ENCODE measurements around the gene COL9A3. TPM values are rescaled to one million over a fixed set of nuclear protein-coding genes. Genes with fewer than 3 reads are reported as not detected.

Gene COL9A3
- total RNA-seq, 1 experiment from 2014 or later = not detected

DNA sequence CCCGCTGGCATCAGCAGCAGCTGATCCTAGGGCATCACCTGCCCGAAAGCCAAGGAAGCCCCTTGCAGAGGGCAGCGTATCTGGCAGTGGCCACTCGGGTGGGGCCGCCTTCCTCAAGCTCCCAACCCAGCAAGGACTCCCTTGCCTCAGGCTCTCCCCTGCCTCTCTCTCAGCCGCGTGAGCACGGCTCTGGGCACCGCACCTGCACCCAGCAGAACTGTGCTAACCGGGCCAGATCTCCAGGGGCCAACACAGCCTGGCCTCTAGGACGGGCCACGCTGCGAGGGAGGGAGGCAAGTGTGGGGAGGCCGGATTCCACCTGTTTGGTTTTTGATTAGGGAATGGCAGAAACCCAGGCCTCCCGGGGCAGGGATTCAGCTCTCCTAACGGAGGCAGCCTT is 32.4 kb upstream of the COL9A3 start:
- Mint-ChIP-seq H3K4me1 (ENCODE audit: insufficient read depth, unreplicated experiment) (no peaks in the 10 kb centered on the region), H3K27ac (ENCODE audit: low read depth, unreplicated experiment) (no peak overlapping the region), H3K27me3 (ENCODE audit: insufficient read depth, unreplicated experiment) (no peaks in the 10 kb centered on the region), H3K9me3 (ENCODE audit: unreplicated experiment) (no peaks in the 10 kb centered on the region), H3K4me3 (ENCODE audit: unreplicated experiment) (no peak overlapping the region), H3K36me3 (ENCODE audit: insufficient read depth, unreplicated experiment) (no peaks in the 10 kb centered on the region)
- DNase-seq (ENCODE audit: unreplicated experiment) = no peak
- intact Hi-C loops (cut with micrococcal nuclease) = no loop called here
- ChIA-PET CTCF (interaction anchor here (1.6 kb wide), 1 partner anchor 11 kb away, joined by 8 read pairs; no protein-coding TSS in a partner anchor), POLR2A (no interaction called here)
- no TSS peak for BruUV-seq (replicated peaks)
- TF ChIP-seq, protein P1, sequence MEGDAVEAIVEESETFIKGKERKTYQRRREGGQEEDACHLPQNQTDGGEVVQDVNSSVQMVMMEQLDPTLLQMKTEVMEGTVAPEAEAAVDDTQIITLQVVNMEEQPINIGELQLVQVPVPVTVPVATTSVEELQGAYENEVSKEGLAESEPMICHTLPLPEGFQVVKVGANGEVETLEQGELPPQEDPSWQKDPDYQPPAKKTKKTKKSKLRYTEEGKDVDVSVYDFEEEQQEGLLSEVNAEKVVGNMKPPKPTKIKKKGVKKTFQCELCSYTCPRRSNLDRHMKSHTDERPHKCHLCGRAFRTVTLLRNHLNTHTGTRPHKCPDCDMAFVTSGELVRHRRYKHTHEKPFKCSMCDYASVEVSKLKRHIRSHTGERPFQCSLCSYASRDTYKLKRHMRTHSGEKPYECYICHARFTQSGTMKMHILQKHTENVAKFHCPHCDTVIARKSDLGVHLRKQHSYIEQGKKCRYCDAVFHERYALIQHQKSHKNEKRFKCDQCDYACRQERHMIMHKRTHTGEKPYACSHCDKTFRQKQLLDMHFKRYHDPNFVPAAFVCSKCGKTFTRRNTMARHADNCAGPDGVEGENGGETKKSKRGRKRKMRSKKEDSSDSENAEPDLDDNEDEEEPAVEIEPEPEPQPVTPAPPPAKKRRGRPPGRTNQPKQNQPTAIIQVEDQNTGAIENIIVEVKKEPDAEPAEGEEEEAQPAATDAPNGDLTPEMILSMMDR (IDR thresholded peaks at IDR 0.05; ENCODE audit: unreplicated experiment) = no peak

DNA sequence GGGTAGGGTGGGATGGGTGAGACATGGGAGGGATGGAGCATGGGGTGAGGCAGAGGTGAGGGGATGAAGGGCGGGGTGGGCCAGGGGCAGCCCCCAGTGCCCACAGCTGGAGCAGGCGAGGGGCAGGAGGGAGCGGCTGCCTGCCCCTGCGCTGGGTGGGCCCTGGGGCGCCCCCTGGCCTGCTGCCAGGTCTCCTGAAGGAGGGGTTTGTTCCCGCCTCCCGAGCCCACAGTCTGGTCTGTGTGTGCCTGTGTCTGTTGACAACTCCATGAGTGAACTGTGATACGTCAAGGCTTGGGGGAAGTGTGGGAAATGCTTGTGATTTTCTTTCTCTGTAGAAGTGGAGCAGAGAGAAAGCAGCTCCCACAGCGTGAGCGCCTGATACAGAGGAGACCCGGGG is 31.5 kb upstream of the COL9A3 start:
- Mint-ChIP-seq H3K27ac (ENCODE audit: low read depth, unreplicated experiment) (no peak overlapping the region), H3K4me3 (ENCODE audit: unreplicated experiment) (no peak overlapping the region), H3K4me1 (ENCODE audit: insufficient read depth, unreplicated experiment) (no peaks in the 10 kb centered on the region), H3K9me3 (ENCODE audit: unreplicated experiment) (no peaks in the 10 kb centered on the region), H3K27me3 (ENCODE audit: insufficient read depth, unreplicated experiment) (no peaks in the 10 kb centered on the region), H3K36me3 (ENCODE audit: insufficient read depth, unreplicated experiment) (no peaks in the 10 kb centered on the region)
- intact Hi-C loops (cut with micrococcal nuclease) = no loop called here
- POLR2A ChIA-PET = interaction anchor here (0.9 kb wide), 1 partner anchor 12 kb away, joined by 3 read pairs; no protein-coding TSS in a partner anchor
- CTCF ChIA-PET = interaction anchor here (1.6 kb wide), 1 partner anchor 12 kb away, joined by 8 read pairs; no protein-coding TSS in a partner anchor
- TF ChIP-seq, protein P1 (IDR thresholded peaks at IDR 0.05; ENCODE audit: unreplicated experiment) = no peak
- no TSS peak for BruUV-seq (replicated peaks)
- no peak for DNase-seq (ENCODE audit: unreplicated experiment)

DNA sequence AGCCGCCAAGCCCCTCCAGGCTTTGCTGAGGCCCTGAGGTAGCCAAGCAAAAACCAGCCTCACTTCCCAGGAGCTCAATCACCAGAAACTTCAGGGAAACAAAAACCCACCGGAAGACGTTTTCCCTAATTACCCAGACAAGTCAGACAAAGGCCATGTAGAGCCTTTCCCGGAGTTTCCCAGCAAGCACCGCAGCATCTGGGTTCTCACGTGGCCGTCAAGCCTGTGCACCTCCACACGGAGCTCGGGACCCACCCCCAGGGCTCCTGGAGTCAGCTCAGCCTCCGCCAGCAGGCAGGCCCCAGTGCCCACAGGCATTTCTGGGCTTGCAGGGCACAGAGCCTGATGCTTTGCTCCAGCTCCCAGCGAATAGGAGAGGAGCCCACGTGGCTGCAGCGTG is 30.7 kb upstream of the COL9A3 start:
- H3K4me3 Mint-ChIP-seq (ENCODE audit: unreplicated experiment) = no peak overlapping the region
- ChIA-PET CTCF (interaction anchor here (0.8 to 1.2 kb wide), 3 partner anchors 12 to 63 kb away, joined by 3 to 5 read pairs (median 4); no protein-coding TSS in a partner anchor), POLR2A (interaction anchor here (0.9 kb wide), 1 partner anchor 13 kb away, joined by 3 read pairs; no protein-coding TSS in a partner anchor)
- peaks cover 2% of the 10 kb centered on the region for H3K4me1 Mint-ChIP-seq (ENCODE audit: insufficient read depth, unreplicated experiment)
- no peak overlapping the region for H3K27ac Mint-ChIP-seq (ENCODE audit: low read depth, unreplicated experiment)
- intact Hi-C loops (cut with micrococcal nuclease) = no loop called here
- no peaks in the 10 kb centered on the region for H3K9me3 Mint-ChIP-seq (ENCODE audit: unreplicated experiment)
- no TSS peak for BruUV-seq (replicated peaks)
- no peaks in the 10 kb centered on the region for H3K27me3 Mint-ChIP-seq (ENCODE audit: insufficient read depth, unreplicated experiment)
- TF ChIP-seq, protein P1 (IDR thresholded peaks at IDR 0.05; ENCODE audit: unreplicated experiment) = no peak
- no peak for DNase-seq (ENCODE audit: unreplicated experiment)
- H3K36me3 Mint-ChIP-seq (ENCODE audit: insufficient read depth, unreplicated experiment) = no peaks in the 10 kb centered on the region

DNA sequence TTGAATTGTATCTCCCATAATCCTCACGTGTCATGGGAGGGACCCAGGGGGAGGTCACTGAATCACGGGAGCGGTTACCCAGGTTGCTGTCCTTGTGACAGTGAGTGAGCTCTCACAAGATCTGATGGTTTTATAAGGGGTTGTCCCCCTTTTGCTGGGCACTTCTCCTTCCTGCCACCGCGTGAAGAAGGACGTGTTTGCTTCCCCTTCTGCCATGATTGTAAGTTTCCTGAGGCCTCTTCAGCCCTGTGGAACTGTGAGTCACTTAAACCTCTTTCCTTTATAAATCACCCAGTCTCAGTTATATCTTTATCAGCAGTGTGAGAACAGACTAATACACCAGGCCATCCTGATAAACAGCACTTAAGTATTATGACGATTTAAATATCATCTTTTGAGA is 29.5 kb upstream of the COL9A3 start:
- TF ChIP-seq, protein P1 (IDR thresholded peaks at IDR 0.05; ENCODE audit: unreplicated experiment) = no peak
- POLR2A ChIA-PET = interaction anchor here (0.9 to 1.5 kb wide), 2 partner anchors 46 to 83 kb away, joined by 3 to 4 read pairs; no protein-coding TSS in a partner anchor
- BruUV-seq (replicated peaks) = no TSS peak
- Mint-ChIP-seq H3K27ac (ENCODE audit: low read depth, unreplicated experiment) (no peak overlapping the region), H3K4me3 (ENCODE audit: unreplicated experiment) (no peak overlapping the region), H3K9me3 (ENCODE audit: unreplicated experiment) (no peaks in the 10 kb centered on the region), H3K27me3 (ENCODE audit: insufficient read depth, unreplicated experiment) (no peaks in the 10 kb centered on the region), H3K4me1 (ENCODE audit: insufficient read depth, unreplicated experiment) (peaks cover 8% of the 10 kb centered on the region), H3K36me3 (ENCODE audit: insufficient read depth, unreplicated experiment) (no peaks in the 10 kb centered on the region)
- intact Hi-C loops (cut with micrococcal nuclease) = no loop called here
- CTCF ChIA-PET = interaction anchor here (0.8 kb wide), 1 partner anchor 94 kb away, joined by 3 read pairs; no protein-coding TSS in a partner anchor
- no peak for DNase-seq (ENCODE audit: unreplicated experiment)

All from MCF 10A (cell line).